B cell (primary cell): ENCODE data around the gene FGD4. TPM values are rescaled to one million over a fixed set of nuclear protein-coding genes. Genes with fewer than 3 reads are reported as not detected.
A peak's percentile ranks its signal among the peaks of the same experiment; 100 is the strongest.

ENCODE experiments used
- ATAC-seq: fragments of 200-7000 bp; cut with Tn5 transposase; one replicate; pipeline ENCODE4 v1.10.0; 2021; ENCODE audit warnings: low read depth, mild to moderate bottlenecking, moderate number of reproducible peaks, moderate library complexity
- CTCF ChIA-PET: fragments of 350-600 bp; sonication (Branson Sonifier 250); formaldehyde crosslinking; loops from one replicate; lab custom pipeline; 2021; ENCODE audit warnings: antibody characterized with exemption, inconsistent platforms; lab: Charles Lee
- POLR2A ChIA-PET: fragments of 350-600 bp; sonication (Branson Sonifier 250); formaldehyde crosslinking; loops from one replicate; lab custom pipeline; 2021; ENCODE audit warnings: antibody characterized with exemption; lab: Charles Lee
- DNase-seq: peaks from one replicate; pipeline ENCODE4 v3.0.0; 2013
- H2AFZ ChIP-seq: 2 replicates; pipeline ENCODE4 v1.6.1; 2012; ENCODE audit warnings: mild to moderate bottlenecking, low read depth, low read length; ENCODE audit not compliant: insufficient read depth, poor library complexity, severe bottlenecking
- H3K27ac ChIP-seq, 2 donors: 1 replicate in 1 of 2; 2 replicates in 1 of 2; pipeline ENCODE4 v1.5.1; 2012 to 2013; ENCODE audit warnings: low read length in 2 of 2, mild to moderate bottlenecking in 2 of 2, moderate library complexity in 1 of 2
- H3K27me3 ChIP-seq, 4 experiments: fragments of 200-600 bp in 1 of 4; sonication (generic) in 1 of 4; replicated peaks in 1 of 4; 1 replicate in 2 of 4; 2 replicates in 2 of 4; pipeline versions ENCODE4 v1.6.1 to v1.7.0; 2013 to 2016; ENCODE audit warnings: low read length in 3 of 4, mild to moderate bottlenecking in 2 of 4, mixed read lengths in 1 of 4, moderate library complexity in 1 of 4; ENCODE audit not compliant: insufficient read depth in 4 of 4, control insufficient read depth in 3 of 4; ENCODE audit errors: control extremely low read depth in 1 of 4
- H3K36me3 ChIP-seq, 2 experiments: replicated peaks in 1 of 2; 1 replicate in 1 of 2; 2 replicates in 1 of 2; pipeline versions ENCODE4 v1.6.1 to v1.7.1; 2013; ENCODE audit warnings: low read length in 1 of 2; ENCODE audit not compliant: insufficient read depth in 2 of 2, control insufficient read depth in 1 of 2; ENCODE audit errors: control extremely low read depth in 1 of 2, extremely low read depth in 1 of 2
- H3K4me1 ChIP-seq, 2 donors: fragments of 200-600 bp in 1 of 2; sonication (generic) in 1 of 2; 1 replicate in 1 of 2; 2 replicates in 1 of 2; pipeline versions ENCODE4 v1.5.1 to v1.6.1; 2013 to 2017; ENCODE audit warnings: low read length in 2 of 2; ENCODE audit not compliant: control insufficient read depth in 2 of 2, insufficient read depth in 2 of 2
- H3K4me2 ChIP-seq: replicated peaks from 2 replicates; pipeline ENCODE3; 2012; ENCODE audit warnings: mild to moderate bottlenecking, low read depth, low read length; ENCODE audit not compliant: poor library complexity, severe bottlenecking
- H3K4me3 ChIP-seq, 5 experiments: fragments of 200-600 bp in 1 of 5; sonication (generic) in 1 of 5; 1 replicate in 3 of 5; 2 replicates in 2 of 5; pipeline versions ENCODE4 v1.5.1 to v1.7.0; 2011 to 2016; ENCODE audit warnings: low read length in 4 of 5, mild to moderate bottlenecking in 4 of 5, low read depth in 2 of 5, control low read depth in 1 of 5, moderate library complexity in 1 of 5; ENCODE audit not compliant: insufficient read depth in 1 of 5; ENCODE audit errors: control extremely low read depth in 1 of 5, extremely low read depth in 1 of 5
- H3K79me2 ChIP-seq: fragments of 200-600 bp; sonication (generic); one replicate; pipeline ENCODE4 v1.6.0; 2016; ENCODE audit warnings: low read length; ENCODE audit not compliant: control insufficient read depth, insufficient read depth
- H3K9ac ChIP-seq: fragments of 200-600 bp; sonication (generic); 2 replicates; pipeline ENCODE4 v1.6.1; 2017; ENCODE audit warnings: mild to moderate bottlenecking, low read length, moderate library complexity
- H3K9me3 ChIP-seq, 3 donors: one replicate each; pipeline versions ENCODE4 v1.6.1 to v1.7.1; 2013; ENCODE audit warnings: low read length in 2 of 3; ENCODE audit not compliant: control insufficient read depth in 2 of 3, insufficient read depth in 1 of 3; ENCODE audit errors: control extremely low read depth in 1 of 3
- H4K20me1 ChIP-seq: 2 replicates; pipeline ENCODE4 v1.6.0; 2012; ENCODE audit warnings: mild to moderate bottlenecking, low read length; ENCODE audit not compliant: insufficient read depth, control insufficient read depth, poor library complexity, severe bottlenecking
- H3K27ac Mint-ChIP-seq: one replicate; pipeline ENCODE4 v1.8.0; 2021; ENCODE audit warnings: mixed read lengths
- H3K27me3 Mint-ChIP-seq: one replicate; pipeline ENCODE4 v1.8.0; 2021; ENCODE audit warnings: mixed read lengths
- H3K4me1 Mint-ChIP-seq: one replicate; pipeline ENCODE4 v1.8.0; 2021; ENCODE audit warnings: mixed read lengths
- H3K4me3 Mint-ChIP-seq: one replicate; pipeline ENCODE4 v1.8.0; 2021; ENCODE audit warnings: mixed read lengths
- H3K9me3 Mint-ChIP-seq: one replicate; pipeline ENCODE4 v1.8.0; 2022; ENCODE audit warnings: mixed read lengths; ENCODE audit not compliant: insufficient read depth
- CTCF ChIP-seq: fragments of 200-600 bp; IDR thresholded peaks from one replicate; pipeline ENCODE4 v1.8.0; 2022; ENCODE audit warnings: antibody characterized with exemption, mild to moderate bottlenecking
- EZH2 ChIP-seq: IDR thresholded peaks from 2 replicates; pipeline ENCODE4 v1.6.1; 2012; ENCODE audit warnings: borderline replicate concordance, low read depth, mild to moderate bottlenecking, moderate library complexity, low read length; ENCODE audit not compliant: insufficient read depth, poor library complexity, severe bottlenecking
- WGBS: methylation state at CpG from one replicate; pipeline ENCODE4 v1.1.5; 2013; ENCODE audit warnings: missing lambda C conversion rate; ENCODE audit not compliant: insufficient coverage; 5-methylcytosine and 5-hydroxymethylcytosine counted together
- intact Hi-C: fragments of 100-400 bp; cut with micrococcal nuclease; formaldehyde crosslinking; loops from one replicate; pipeline ENCODE4 v1.10.0; 2022
- polyA plus RNA-seq: library from polyadenylated mRNA; depleted of rRNA; stranded (reverse); fragments of >200 nt; gene quantifications from 2 replicates; pipeline ENCODE4 v1.2.3, GENCODE V29; 2012
- total RNA-seq, 2 donors: library from RNA; stranded (reverse); fragments of 120-200 nt in 1 of 2; gene quantifications; 1 replicate in 1 of 2; 2 replicates in 1 of 2; pipeline versions ENCODE4 v1.2.3 to v1.2.4, GENCODE V29; 2013 to 2022

FGD4 gene
- total and polyA plus RNA-seq, 2 donors (not counting 1 experiment from before 2014, with no cell fraction given), result 2.1 to 2.8 TPM

- H3K4me1 ChIP-seq, result peaks cover 22 to 33% of the 10 kb centered on the region in 2 donors
- Mint-ChIP-seq H3K27ac (peak overlapping the region; percentile 59), H3K27me3 (no peaks in the 10 kb centered on the region), H3K4me3 (peak overlapping the region; percentile 88), H3K9me3 (no peaks in the 10 kb centered on the region), H3K4me1 (peaks cover 41% of the 10 kb centered on the region)
- CTCF ChIA-PET, result interaction anchor here (0.9 to 1.5 kb wide), 2 partner anchors 8 to 1262 kb away, joined by 3 read pairs; no protein-coding TSS in a partner anchor
- H3K4me3 ChIP-seq, result peak overlapping the region; percentile 24 to 57 (median 38)
- intact Hi-C loops, result loop anchor here (10.0 kb wide), 1 partner anchor 49 kb away; no protein-coding TSS in a partner anchor
- H3K27me3 ChIP-seq, result no peaks in the 10 kb centered on the region
- POLR2A ChIA-PET, result interaction anchor here (0.5 kb wide), 1 partner anchor 130 kb away, joined by 3 read pairs; no protein-coding TSS in a partner anchor
- H2AFZ ChIP-seq, result peak overlapping the region; percentile 75
- H3K36me3 ChIP-seq, result no peaks in the 10 kb centered on the region
- peak overlapping the region; percentile 65 for H3K4me2 ChIP-seq
- peak overlapping the region; percentile 37 to 61 for H3K27ac ChIP-seq
- no peaks in the 10 kb centered on the region for H4K20me1 ChIP-seq
- ATAC-seq (peak; percentile 79), DNase-seq (peak; percentile 38)
- peaks cover 12% of the 10 kb centered on the region for H3K79me2 ChIP-seq
- TF ChIP-seq EZH2 (no peak), CTCF (no peak)
- WGBS, result 4% methylated on average over 4 of the region's 6 CpGs
- H3K9ac ChIP-seq, result peak overlapping the region; percentile 54
- no peaks in the 10 kb centered on the region for H3K9me3 ChIP-seq
Measured at GRCh38 chr12:32533971-32534590, 134.7 kb downstream of the FGD4 start.

DNA sequence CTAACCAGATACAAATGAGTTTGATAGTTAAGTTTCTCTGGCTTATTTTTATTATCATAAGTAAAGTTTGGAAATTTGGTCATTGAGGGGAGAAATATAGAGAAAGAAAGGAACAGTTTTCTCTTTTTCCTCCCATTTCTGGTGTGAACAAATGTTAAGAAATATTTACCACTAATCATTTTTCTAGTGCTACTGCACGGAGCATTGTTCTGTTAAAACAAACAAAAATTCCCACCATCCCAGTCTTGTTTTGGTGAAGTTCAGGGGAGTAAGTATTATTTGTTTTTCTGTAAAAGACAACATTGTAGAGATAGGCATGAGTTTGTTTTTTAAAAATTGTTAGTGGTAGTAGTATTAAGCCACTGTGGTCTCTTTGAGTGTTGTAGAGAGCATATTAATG is 135.3 kb downstream of the FGD4 start:
- CTCF ChIA-PET, result interaction anchor here (0.8 to 1.5 kb wide), 4 partner anchors 8 to 1263 kb away, joined by 3 read pairs; no protein-coding TSS in a partner anchor
- H3K9ac ChIP-seq, result peak overlapping the region; percentile 54
- H3K79me2 ChIP-seq, result peaks cover 12% of the 10 kb centered on the region

More for the DNA sequence above, 135.3 kb downstream of the FGD4 start:
- H3K27me3 Mint-ChIP-seq, result no peaks in the 10 kb centered on the region
- TF ChIP-seq EZH2, result no peak
- no peak for TF ChIP-seq CTCF
- Histone ChIP-seq H4K20me1 (no peaks in the 10 kb centered on the region), H3K9me3 (no peaks in the 10 kb centered on the region), H3K4me2 (peak overlapping the region; percentile 65), H3K27ac (peak overlapping the region; percentile 37 to 61), H2AFZ (peak overlapping the region; percentile 75), H3K27me3 (no peaks in the 10 kb centered on the region), H3K36me3 (no peaks in the 10 kb centered on the region), H3K4me3 (peak overlapping the region; percentile 24 to 57 (median 38)), H3K4me1 (peaks cover 22 to 33% of the 10 kb centered on the region in 2 donors)
- intact Hi-C loops, result loop anchor here (10.0 kb wide), 1 partner anchor 50 kb away; no protein-coding TSS in a partner anchor
- peaks cover 41% of the 10 kb centered on the region for H3K4me1 Mint-ChIP-seq
- H3K27ac Mint-ChIP-seq, result peak overlapping the region; percentile 63
- peak overlapping the region; percentile 88 for H3K4me3 Mint-ChIP-seq
- ATAC-seq, result no peak
- POLR2A ChIA-PET, result interaction anchor here (0.5 kb wide), 1 partner anchor 131 kb away, joined by 3 read pairs; no protein-coding TSS in a partner anchor
- no CpG with 5 or more reads among the region's 1 CpG for WGBS
- H3K9me3 Mint-ChIP-seq, result no peaks in the 10 kb centered on the region
- DNase-seq, result no peak
